ENCODE measurements around the gene SLC35F3. TPM values are rescaled to one million over a fixed set of nuclear protein-coding genes. Genes with fewer than 3 reads are reported as not detected.

SLC35F3 gene
- total RNA-seq, 5 donors from 2014 or later (not counting 1 experiment from before 2014, with no cell fraction given), result 0.19 to 4.6 (median 1.3) TPM; not detected in 1

DNA sequence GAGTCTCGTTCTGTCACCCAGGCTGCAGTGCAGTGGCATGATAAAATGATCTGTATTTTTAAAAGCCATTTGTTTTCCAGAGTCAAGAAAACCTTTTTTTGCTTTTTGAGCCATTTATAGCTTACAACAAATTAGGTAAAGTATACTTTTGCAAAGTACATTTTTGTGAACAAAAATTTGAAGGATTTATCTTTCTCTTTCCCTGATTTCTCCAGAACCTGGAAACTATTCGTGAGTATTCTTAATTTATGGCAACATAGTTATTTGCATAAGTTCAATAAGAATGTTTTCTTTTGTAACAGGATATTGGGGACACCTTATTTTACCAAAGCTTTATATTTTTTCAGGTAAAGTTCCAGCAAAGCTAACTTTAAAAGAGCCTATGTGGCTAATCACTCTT is 37.4 kb upstream of the SLC35F3 start:
- Histone ChIP-seq H3K4me3 (ENCODE audit: control insufficient read depth in 1 of 2, extremely low read depth in 1 of 2, low read length in 1 of 2) (no peak overlapping the region), H3K36me3 (ENCODE audit: control insufficient read depth in 2 of 2, extremely low read depth in 1 of 2, insufficient read depth in 1 of 2, low read length in 1 of 2) (no peaks in the 10 kb centered on the region), H3K9me3 (no peaks in the 10 kb centered on the region), H3K27ac (ENCODE audit: low read length) (no peak overlapping the region), H3K4me1 (ENCODE audit: control insufficient read depth in 1 of 2, extremely low read depth in 1 of 2, insufficient read depth in 2 of 2, low read length in 2 of 2) (no peaks in the 10 kb centered on the region), H3K27me3 (replicated peaks in 1 of 2; ENCODE audit: control insufficient read depth in 2 of 2, extremely low read depth in 1 of 2, insufficient read depth in 2 of 2, low read length in 1 of 2) (peaks cover 0 to 2% of the 10 kb centered on the region in 2 experiments)
- ChIA-PET CTCF (interaction anchor here in 1 of 2 donors (0.6 kb wide), 1 partner anchor 34 kb away, joined by 3 read pairs; no protein-coding TSS in a partner anchor), POLR2A (no interaction called here)
- Mint-ChIP-seq H3K27me3 (peaks cover 3 to 15% of the 10 kb centered on the region in 2 donors), H3K4me1 (no peaks in the 10 kb centered on the region), H3K9me3 (peaks cover 14 to 26% (median 23%) of the 10 kb centered on the region in 3 donors), H3K4me3 (no peak overlapping the region), H3K36me3 (no peaks in the 10 kb centered on the region), H3K27ac (no peak overlapping the region)
- whole genome bisulfite sequencing (ENCODE audit: insufficient coverage), result no CpG with 5 or more reads among the region's 2 CpGs
- no peak for ATAC-seq (replicated peaks in 1 of 4)
- DNase-seq, result no peak

DNA sequence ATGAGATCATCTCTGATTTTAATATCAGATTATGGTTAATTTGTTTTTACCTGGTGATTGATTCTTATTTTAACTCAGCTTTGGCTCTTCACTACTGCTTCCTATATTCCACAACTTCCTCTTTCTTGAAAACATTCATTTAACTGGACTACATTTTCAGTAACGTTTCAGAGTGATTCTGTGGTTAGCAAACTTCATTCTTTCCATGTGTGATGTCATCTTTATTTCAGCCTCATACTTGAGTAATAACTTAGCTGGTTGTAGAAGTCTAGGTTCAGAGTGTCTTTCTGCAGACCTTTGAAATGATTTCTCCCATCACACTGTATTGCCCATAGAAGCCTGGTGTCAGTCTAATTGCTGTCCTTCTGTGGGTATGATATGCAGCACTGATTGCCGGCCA is 36.0 kb upstream of the SLC35F3 start:
- Mint-ChIP-seq H3K27me3 (peaks cover 6 to 13% of the 10 kb centered on the region in 2 donors), H3K9me3 (peaks cover 14 to 26% (median 23%) of the 10 kb centered on the region in 3 donors), H3K4me1 (no peaks in the 10 kb centered on the region), H3K27ac (no peak overlapping the region), H3K4me3 (no peak overlapping the region), H3K36me3 (no peaks in the 10 kb centered on the region)
- ChIA-PET CTCF (no interaction called here), POLR2A (no interaction called here)
- no peaks in the 10 kb centered on the region for H3K36me3 ChIP-seq (ENCODE audit: control insufficient read depth in 2 of 2, extremely low read depth in 1 of 2, insufficient read depth in 1 of 2, low read length in 1 of 2)
- no peak for ATAC-seq (replicated peaks in 1 of 4)
- no peak overlapping the region for H3K4me3 ChIP-seq (ENCODE audit: control insufficient read depth in 1 of 2, extremely low read depth in 1 of 2, low read length in 1 of 2)
- no peak overlapping the region for H3K27ac ChIP-seq (ENCODE audit: low read length)
- H3K9me3 ChIP-seq, result no peaks in the 10 kb centered on the region
- H3K27me3 ChIP-seq (replicated peaks in 1 of 2; ENCODE audit: control insufficient read depth in 2 of 2, extremely low read depth in 1 of 2, insufficient read depth in 2 of 2, low read length in 1 of 2), result no peaks in the 10 kb centered on the region
- DNase-seq, result no peak
- H3K4me1 ChIP-seq (ENCODE audit: control insufficient read depth in 1 of 2, extremely low read depth in 1 of 2, insufficient read depth in 2 of 2, low read length in 2 of 2), result no peaks in the 10 kb centered on the region
- WGBS (ENCODE audit: insufficient coverage), result no CpG with 5 or more reads among the region's 2 CpGs

GRCh38 chr1:233869680-233870079 is 34.8 kb upstream of the SLC35F3 start:
- no peak overlapping the region for H3K4me3 Mint-ChIP-seq
- Histone ChIP-seq H3K4me1 (ENCODE audit: control insufficient read depth in 1 of 2, extremely low read depth in 1 of 2, insufficient read depth in 2 of 2, low read length in 2 of 2) (no peaks in the 10 kb centered on the region), H3K27me3 (replicated peaks in 1 of 2; ENCODE audit: control insufficient read depth in 2 of 2, extremely low read depth in 1 of 2, insufficient read depth in 2 of 2, low read length in 1 of 2) (no peaks in the 10 kb centered on the region), H3K9me3 (no peaks in the 10 kb centered on the region), H3K4me3 (ENCODE audit: control insufficient read depth in 1 of 2, extremely low read depth in 1 of 2, low read length in 1 of 2) (no peak overlapping the region), H3K27ac (ENCODE audit: low read length) (no peak overlapping the region), H3K36me3 (ENCODE audit: control insufficient read depth in 2 of 2, extremely low read depth in 1 of 2, insufficient read depth in 1 of 2, low read length in 1 of 2) (no peaks in the 10 kb centered on the region)
- no peak for DNase-seq
- ChIA-PET POLR2A (no interaction called here), CTCF (no interaction called here)
- no peaks in the 10 kb centered on the region for H3K36me3 Mint-ChIP-seq
- peaks cover 6 to 10% of the 10 kb centered on the region in 2 donors for H3K27me3 Mint-ChIP-seq
- ATAC-seq (replicated peaks in 1 of 4), result no peak
- H3K27ac Mint-ChIP-seq, result no peak overlapping the region
- H3K9me3 Mint-ChIP-seq, result peaks cover 14 to 22% (median 19%) of the 10 kb centered on the region in 3 donors
- H3K4me1 Mint-ChIP-seq, result no peaks in the 10 kb centered on the region

DNA sequence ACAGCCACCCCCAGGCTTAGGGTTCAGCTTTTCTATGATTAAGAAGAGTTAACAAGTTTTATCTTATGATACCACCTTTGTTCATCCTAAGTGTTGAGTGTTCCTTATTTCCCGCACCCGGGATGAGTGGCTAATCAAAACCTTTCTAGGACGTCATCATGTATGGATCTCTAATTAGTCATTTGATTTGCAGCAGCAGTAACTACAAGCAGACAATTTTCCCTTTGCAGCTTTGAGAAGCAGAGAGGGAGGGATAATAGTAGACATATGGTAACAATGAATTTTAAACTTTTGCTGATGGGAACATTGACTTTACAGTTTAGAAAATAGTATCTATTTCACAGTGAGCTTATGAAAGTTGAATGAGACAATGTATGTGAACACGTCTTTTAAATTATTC is 30.8 kb upstream of the SLC35F3 start:
- Histone ChIP-seq H3K4me3 (ENCODE audit: control insufficient read depth in 1 of 2, extremely low read depth in 1 of 2, low read length in 1 of 2) (no peak overlapping the region), H3K27ac (ENCODE audit: low read length) (no peak overlapping the region), H3K36me3 (ENCODE audit: control insufficient read depth in 2 of 2, extremely low read depth in 1 of 2, insufficient read depth in 1 of 2, low read length in 1 of 2) (no peaks in the 10 kb centered on the region), H3K4me1 (ENCODE audit: control insufficient read depth in 1 of 2, extremely low read depth in 1 of 2, insufficient read depth in 2 of 2, low read length in 2 of 2) (no peaks in the 10 kb centered on the region), H3K27me3 (replicated peaks in 1 of 2; ENCODE audit: control insufficient read depth in 2 of 2, extremely low read depth in 1 of 2, insufficient read depth in 2 of 2, low read length in 1 of 2) (peaks cover 0 to 2% of the 10 kb centered on the region in 2 experiments), H3K9me3 (no peaks in the 10 kb centered on the region)
- DNase-seq (no peak), ATAC-seq (replicated peaks in 1 of 4) (no peak)
- no CpG with 5 or more reads among the region's 4 CpGs for WGBS (ENCODE audit: insufficient coverage)
- Mint-ChIP-seq H3K27ac (no peak overlapping the region), H3K4me1 (no peaks in the 10 kb centered on the region), H3K36me3 (no peaks in the 10 kb centered on the region), H3K4me3 (no peak overlapping the region), H3K27me3 (peaks cover 6 to 7% of the 10 kb centered on the region in 2 donors), H3K9me3 (peaks cover 0 to 6% (median 0%) of the 10 kb centered on the region in 3 donors)
- ChIA-PET CTCF (no interaction called here), POLR2A (no interaction called here)

GRCh38 chr1:233879841-233880240 is 24.6 kb upstream of the SLC35F3 start:
- Mint-ChIP-seq H3K9me3 (peaks cover 3 to 12% (median 8%) of the 10 kb centered on the region in 3 donors), H3K27ac (no peak overlapping the region), H3K4me1 (no peaks in the 10 kb centered on the region), H3K4me3 (no peak overlapping the region), H3K36me3 (no peaks in the 10 kb centered on the region), H3K27me3 (peaks cover 12 to 16% of the 10 kb centered on the region in 2 donors)
- H3K4me3 ChIP-seq (ENCODE audit: control insufficient read depth in 1 of 2, extremely low read depth in 1 of 2, low read length in 1 of 2), result no peak overlapping the region
- H3K9me3 ChIP-seq, result no peaks in the 10 kb centered on the region
- no peak overlapping the region for H3K27ac ChIP-seq (ENCODE audit: low read length)
- peaks cover 0 to 2% of the 10 kb centered on the region in 2 experiments for H3K27me3 ChIP-seq (replicated peaks in 1 of 2; ENCODE audit: control insufficient read depth in 2 of 2, extremely low read depth in 1 of 2, insufficient read depth in 2 of 2, low read length in 1 of 2)
- no peaks in the 10 kb centered on the region for H3K36me3 ChIP-seq (ENCODE audit: control insufficient read depth in 2 of 2, extremely low read depth in 1 of 2, insufficient read depth in 1 of 2, low read length in 1 of 2)
- ATAC-seq (replicated peaks in 1 of 4) (no peak), DNase-seq (no peak)
- no peaks in the 10 kb centered on the region for H3K4me1 ChIP-seq (ENCODE audit: control insufficient read depth in 1 of 2, extremely low read depth in 1 of 2, insufficient read depth in 2 of 2, low read length in 2 of 2)
- ChIA-PET CTCF (no interaction called here), POLR2A (no interaction called here)
- 87% methylated on average over 3 of the region's 3 CpGs for WGBS (ENCODE audit: insufficient coverage)

DNA sequence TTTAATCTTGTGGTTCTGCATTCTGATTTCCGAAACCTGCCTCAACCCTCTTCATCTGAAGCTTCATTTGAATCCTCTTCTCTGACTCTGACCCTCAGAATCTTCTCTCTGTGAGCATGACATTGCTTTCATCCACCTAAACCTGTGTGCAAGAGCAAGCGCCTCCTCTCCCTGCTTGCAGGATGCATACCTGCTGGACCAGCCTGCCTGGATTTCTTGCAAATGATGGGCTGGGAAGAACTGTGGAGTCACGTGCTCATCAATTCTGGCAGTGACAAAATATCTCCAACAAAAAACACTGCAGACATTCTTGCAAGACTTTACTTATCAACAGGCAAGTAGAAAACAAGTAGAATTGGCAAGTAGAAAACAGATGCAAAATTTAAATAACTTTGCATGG is 20.8 kb upstream of the SLC35F3 start:
- H3K36me3 ChIP-seq (ENCODE audit: control insufficient read depth in 2 of 2, extremely low read depth in 1 of 2, insufficient read depth in 1 of 2, low read length in 1 of 2), result no peaks in the 10 kb centered on the region
- POLR2A ChIA-PET, result no interaction called here
- no peaks in the 10 kb centered on the region for H3K9me3 ChIP-seq
- Mint-ChIP-seq H3K4me3 (no peak overlapping the region), H3K9me3 (peaks cover 3 to 13% (median 8%) of the 10 kb centered on the region in 3 donors), H3K36me3 (no peaks in the 10 kb centered on the region), H3K4me1 (no peaks in the 10 kb centered on the region), H3K27ac (no peak overlapping the region), H3K27me3 (peaks cover 17 to 22% of the 10 kb centered on the region in 2 donors)
- no peaks in the 10 kb centered on the region for H3K27me3 ChIP-seq (replicated peaks in 1 of 2; ENCODE audit: control insufficient read depth in 2 of 2, extremely low read depth in 1 of 2, insufficient read depth in 2 of 2, low read length in 1 of 2)
- ATAC-seq (replicated peaks in 1 of 4), result no peak
- H3K27ac ChIP-seq (ENCODE audit: low read length), result no peak overlapping the region
- no peak overlapping the region for H3K4me3 ChIP-seq (ENCODE audit: control insufficient read depth in 1 of 2, extremely low read depth in 1 of 2, low read length in 1 of 2)
- no peaks in the 10 kb centered on the region for H3K4me1 ChIP-seq (ENCODE audit: control insufficient read depth in 1 of 2, extremely low read depth in 1 of 2, insufficient read depth in 2 of 2, low read length in 2 of 2)
- CTCF ChIA-PET, result no interaction called here
- WGBS (ENCODE audit: insufficient coverage), result 59% methylated on average over 2 of the region's 3 CpGs
- DNase-seq, result no peak
